GM18951 (cell line): Measurements from ENCODE around the gene ZFHX2.

Source experiments
- POLR2A ChIP-seq: IDR thresholded peaks from 4 replicates; pipeline ENCODE4 v1.6.1; 2011; ENCODE audit warnings: mild to moderate bottlenecking; ENCODE audit not compliant: insufficient read length, insufficient read depth; ENCODE audit errors: extremely low read depth
- in situ Hi-C: fragments of 300-500 bp; cut with MboI; formaldehyde crosslinking; loops from one replicate; pipeline ENCODE4 v1.12.0; 2022; ENCODE audit warnings: low sequenced_read_pairs, mixed read lengths, inconsistent platforms; ENCODE audit not compliant: unreplicated experiment

Gene ZFHX2

GRCh38 chr14:23536494-23536893, 15.1 kb downstream of the ZFHX2 start:
- no peak for TF ChIP-seq POLR2A
- in situ Hi-C loops: no loop called here

GRCh38 chr14:23535943-23536342, 15.6 kb downstream of the ZFHX2 start:
- TF ChIP-seq POLR2A: no peak
- in situ Hi-C loops: no loop called here

- in situ Hi-C loops: no loop called here
- TF ChIP-seq POLR2A: no peak
Measured at GRCh38 chr14:23533652-23534435, 17.7 kb downstream of the ZFHX2 start.

- no peak for TF ChIP-seq POLR2A
- in situ Hi-C loops: no loop called here
Measured at GRCh38 chr14:23532658-23533057, 18.9 kb downstream of the ZFHX2 start.

- TF ChIP-seq POLR2A: no peak
- in situ Hi-C loops: no loop called here
Measured at GRCh38 chr14:23531391-23531790, 20.2 kb downstream of the ZFHX2 start.

GRCh38 chr14:23530375-23531055, 21.1 kb downstream of the ZFHX2 start:
- in situ Hi-C loops: no loop called here
- TF ChIP-seq POLR2A: no peak

GRCh38 chr14:23529016-23529415, 22.5 kb downstream of the ZFHX2 start:
- in situ Hi-C loops: no loop called here
- TF ChIP-seq POLR2A: no peak

GRCh38 chr14:23528555-23528954, 23.0 kb downstream of the ZFHX2 start:
- no peak for TF ChIP-seq POLR2A
- in situ Hi-C loops: no loop called here

- TF ChIP-seq POLR2A: no peak
- in situ Hi-C loops: no loop called here
Measured at GRCh38 chr14:23525611-23526010, 26.0 kb downstream of the ZFHX2 start.

- TF ChIP-seq POLR2A: no peak
Measured at GRCh38 chr14:23524954-23525353, 26.6 kb downstream of the ZFHX2 start.

GRCh38 chr14:23523229-23524016, 28.1 kb downstream of the ZFHX2 start:
- in situ Hi-C loops: no loop called here

More at GRCh38 chr14:23524954-23525353, 26.6 kb downstream of the ZFHX2 start:
- in situ Hi-C loops: no loop called here

GRCh38 chr14:23522643-23523198, 28.8 kb downstream of the ZFHX2 start:
- in situ Hi-C loops: no loop called here
- no peak for TF ChIP-seq POLR2A

More at GRCh38 chr14:23523229-23524016, 28.1 kb downstream of the ZFHX2 start:
- TF ChIP-seq POLR2A: no peak

- in situ Hi-C loops: no loop called here
Measured at GRCh38 chr14:23521785-23522640, 29.6 kb downstream of the ZFHX2 start.

More at GRCh38 chr14:23521785-23522640, 29.6 kb downstream of the ZFHX2 start:
- TF ChIP-seq POLR2A: no peak
